NT2/D1 (cell line): ENCODE results near the gene ZNF22.
A peak's percentile ranks its signal among the peaks of the same experiment; 100 is the strongest.

Source experiments
- DNase-seq: peaks from one replicate; pipeline ENCODE4 v3.0.0-alpha.2; 2011; ENCODE audit warnings: low read depth, low spot score
- H3K27me3 ChIP-seq: 2 replicates; pipeline ENCODE4 v1.6.0; 2011; ENCODE audit warnings: mild to moderate bottlenecking; ENCODE audit not compliant: insufficient read length, insufficient read depth
- H3K36me3 ChIP-seq: 2 replicates; pipeline ENCODE4 v1.6.1; 2011; ENCODE audit warnings: mild to moderate bottlenecking, low read length, mixed read lengths; ENCODE audit not compliant: insufficient read depth, insufficient read length
- H3K4me1 ChIP-seq: 2 replicates; pipeline ENCODE4 v1.5.1; 2011; ENCODE audit not compliant: insufficient read depth, insufficient read length
- H3K4me3 ChIP-seq: 2 replicates; pipeline ENCODE4 v1.5.1; 2011; ENCODE audit warnings: low read depth; ENCODE audit not compliant: insufficient read length
- H3K9ac ChIP-seq: 2 replicates; pipeline ENCODE4 v1.6.0; 2011; ENCODE audit warnings: low read depth; ENCODE audit not compliant: insufficient read length
- H3K9me3 ChIP-seq: 2 replicates; pipeline ENCODE4 v1.5.1; 2011; ENCODE audit warnings: mild to moderate bottlenecking, low read length; ENCODE audit not compliant: insufficient read depth
- SUZ12 ChIP-seq: IDR thresholded peaks from 2 replicates; pipeline ENCODE4 v1.6.1; 2011; ENCODE audit not compliant: insufficient read length, insufficient read depth; ENCODE audit errors: extremely low read depth
- YY1 ChIP-seq: IDR thresholded peaks from 2 replicates; pipeline ENCODE4 v1.6.1; 2011; ENCODE audit not compliant: insufficient read length, insufficient read depth
- ZNF274 ChIP-seq: IDR thresholded peaks from 2 replicates; pipeline ENCODE4 v1.6.1; 2011; ENCODE audit warnings: mild to moderate bottlenecking, low read depth, low read length

The ZNF22 gene

DNA sequence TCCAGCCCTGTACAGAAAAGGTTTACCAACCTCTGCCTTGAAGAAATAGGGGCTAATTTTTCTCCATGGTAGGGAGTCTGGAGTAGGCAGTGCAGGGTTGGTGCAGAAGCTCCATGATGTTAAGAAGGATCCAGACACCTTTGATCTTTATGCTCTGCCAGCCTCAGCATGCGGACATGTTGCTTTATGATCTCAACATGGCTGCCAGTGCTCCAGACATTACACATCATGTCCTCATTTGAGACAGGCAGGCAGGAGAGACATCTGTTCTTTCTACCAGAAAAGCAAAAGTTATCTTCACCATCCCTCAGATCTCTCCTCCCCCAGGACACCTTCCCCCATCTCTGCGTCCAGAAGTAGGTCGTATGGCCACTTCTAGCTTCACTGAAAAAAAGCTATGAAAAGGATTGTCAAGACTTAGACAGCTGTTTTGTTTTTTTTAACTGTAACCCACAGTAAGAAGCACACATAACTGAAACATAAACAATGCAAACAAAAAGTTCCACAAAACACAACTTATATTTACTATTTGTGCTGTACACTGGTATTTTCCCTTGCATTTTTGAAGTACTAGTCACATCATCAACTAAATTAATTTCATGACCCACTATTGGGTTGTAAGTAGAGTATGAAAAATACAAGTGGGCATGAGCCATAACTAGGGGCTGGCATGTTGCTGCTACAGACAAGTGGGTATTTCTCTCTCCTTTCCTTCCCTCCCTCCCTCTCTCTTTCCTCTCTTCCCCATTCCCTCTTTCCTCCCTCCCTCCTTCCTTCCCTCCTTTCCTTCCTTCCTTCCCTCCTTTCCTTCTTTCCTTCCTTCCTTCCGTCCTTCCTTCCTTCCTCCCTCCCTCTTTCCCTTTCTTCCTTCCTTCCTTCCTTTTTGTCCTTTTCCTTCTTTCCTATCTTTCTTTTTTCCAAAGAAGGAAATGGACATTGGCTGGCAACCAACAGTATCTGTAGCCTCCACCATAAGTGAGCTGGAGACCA lies 43.7 kb upstream of the ZNF22 start:
- H3K9ac ChIP-seq, result no peak overlapping the region
- DNase-seq, result no peak
- H3K4me1 ChIP-seq, result peaks cover 5% of the 10 kb centered on the region
- peaks cover 9% of the 10 kb centered on the region for H3K27me3 ChIP-seq
- H3K36me3 ChIP-seq, result peaks cover 17% of the 10 kb centered on the region
- H3K9me3 ChIP-seq, result no peaks in the 10 kb centered on the region
- no peak overlapping the region for H3K4me3 ChIP-seq
- TF ChIP-seq SUZ12, result no peak
- no peak for TF ChIP-seq YY1

DNA sequence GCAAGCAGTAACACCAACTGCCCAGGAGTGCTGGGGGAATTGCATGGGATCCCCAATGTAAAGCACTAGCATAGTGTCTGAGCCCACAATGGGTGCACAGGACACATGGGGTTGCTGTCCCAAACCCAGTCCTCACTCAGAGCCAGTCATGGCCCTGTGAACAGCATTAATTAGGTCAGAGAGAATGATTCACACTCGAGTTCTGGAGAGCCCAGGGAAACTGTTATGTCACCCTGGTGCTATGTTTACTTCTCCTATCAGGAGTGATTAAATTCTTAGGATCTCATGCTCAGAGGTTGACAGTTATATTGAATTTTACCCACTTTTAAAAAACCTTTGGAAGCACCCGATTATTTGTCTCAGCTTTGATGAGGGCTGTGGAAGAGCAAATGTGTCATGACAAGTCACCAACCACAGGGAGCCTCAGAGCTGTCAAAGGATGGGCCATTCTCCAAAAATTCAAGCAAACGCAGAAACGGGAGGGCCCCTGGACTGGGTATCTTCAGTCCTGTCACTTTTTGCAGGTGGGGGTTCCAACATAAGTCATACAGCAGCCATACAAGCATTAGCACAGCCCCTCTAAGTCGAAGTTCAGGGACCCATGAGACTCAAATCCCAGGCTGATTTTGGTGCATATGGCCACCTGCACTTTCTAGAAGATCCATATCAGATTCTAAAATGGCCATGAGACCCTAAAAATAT lies 42.4 kb upstream of the ZNF22 start:
- Histone ChIP-seq H3K27me3 (peaks cover 9% of the 10 kb centered on the region), H3K4me3 (peak overlapping the region; percentile 59), H3K9ac (peak overlapping the region; percentile 10), H3K9me3 (no peaks in the 10 kb centered on the region), H3K36me3 (peaks cover 19% of the 10 kb centered on the region), H3K4me1 (peaks cover 3% of the 10 kb centered on the region)
- TF ChIP-seq YY1 (no peak), ZNF274 (no peak), SUZ12 (no peak)
- DNase-seq, result no peak

DNA sequence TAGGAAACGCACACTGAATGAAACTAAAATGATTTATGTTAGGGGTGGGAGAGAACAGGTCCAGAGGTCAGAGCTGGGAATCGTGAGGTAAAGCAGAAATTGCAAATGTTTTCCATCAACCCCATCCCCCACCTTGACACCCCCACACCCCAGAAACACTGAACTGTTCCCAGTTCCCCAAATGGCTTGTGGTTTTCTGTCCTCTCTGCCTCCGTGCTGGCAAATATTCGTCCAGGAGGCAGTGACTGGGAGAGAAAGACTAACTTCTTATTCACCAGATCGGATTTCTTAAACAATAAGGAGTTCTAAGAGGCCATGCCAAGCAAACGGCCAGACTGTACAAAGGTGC lies 41.9 kb upstream of the ZNF22 start:
- TF ChIP-seq SUZ12 (no peak), YY1 (no peak), ZNF274 (no peak)
- peaks cover 3% of the 10 kb centered on the region for H3K4me1 ChIP-seq

DNA sequence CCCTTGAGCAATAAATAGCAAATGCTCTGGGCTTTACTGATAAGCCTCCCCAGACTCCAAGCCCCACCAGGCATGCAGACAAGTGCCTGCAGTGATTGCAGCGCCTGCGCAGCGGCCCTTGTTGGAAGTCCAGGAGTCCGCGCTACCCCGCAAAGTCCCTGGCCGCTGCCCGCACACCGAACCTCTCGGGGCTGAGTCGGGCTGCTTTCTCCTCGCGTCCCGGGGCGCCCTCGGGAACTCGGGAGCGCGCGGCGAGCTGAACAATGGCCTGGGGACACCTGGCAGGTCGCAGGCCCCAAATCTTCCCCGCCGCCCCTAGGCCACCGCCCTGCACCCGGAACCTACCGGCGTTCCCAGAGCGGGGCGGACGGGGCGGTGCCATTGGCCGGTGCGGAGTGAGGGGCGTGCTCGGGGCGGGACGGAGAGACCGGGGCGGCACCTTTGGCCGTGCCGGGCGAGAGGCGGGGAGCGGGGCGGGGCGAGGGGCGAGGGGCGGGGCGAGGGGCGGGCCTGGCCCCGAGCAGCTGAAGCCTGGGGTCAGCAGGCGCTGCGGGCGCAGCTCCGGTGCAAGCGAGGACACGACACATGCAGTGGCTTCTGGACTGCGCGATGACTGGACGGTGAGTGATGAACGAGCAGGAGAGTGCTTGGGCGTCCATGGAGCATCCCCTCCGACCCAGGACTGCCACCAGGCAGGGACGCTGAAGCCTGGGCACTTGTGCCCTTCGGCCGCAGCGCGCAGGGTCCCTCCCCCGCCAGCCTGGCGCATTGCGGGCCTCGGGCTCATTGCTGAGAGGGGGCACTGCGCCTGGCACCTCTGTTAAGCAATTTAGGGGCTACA lies 41.3 kb upstream of the ZNF22 start, which contains the start of gene RASSF4:
Gene RASSF4, plus strand, starts transcription at position 556 of the 841 bp plus-strand sequence. CDS start 10,401 bp downstream, outside the sequence.
- H3K27me3 ChIP-seq, result peaks cover 9% of the 10 kb centered on the region
- peaks cover 3% of the 10 kb centered on the region for H3K4me1 ChIP-seq
- no peaks in the 10 kb centered on the region for H3K9me3 ChIP-seq
- H3K9ac ChIP-seq, result peak within 1 kb of the TSS; percentile 79
- peak within 1 kb of the TSS; percentile 64 for H3K4me3 ChIP-seq
- H3K36me3 ChIP-seq, result peaks cover 18% of the 10 kb centered on the region
- peak; percentile 68 for DNase-seq
- TF ChIP-seq YY1 (no peak), SUZ12 (no peak), ZNF274 (no peak)

More for the DNA sequence above, 41.9 kb upstream of the ZNF22 start:
- DNase-seq, result no peak
- Histone ChIP-seq H3K9ac (peak overlapping the region; percentile 76), H3K4me3 (peak overlapping the region; percentile 59), H3K36me3 (peaks cover 19% of the 10 kb centered on the region), H3K9me3 (no peaks in the 10 kb centered on the region), H3K27me3 (peaks cover 9% of the 10 kb centered on the region)

DNA sequence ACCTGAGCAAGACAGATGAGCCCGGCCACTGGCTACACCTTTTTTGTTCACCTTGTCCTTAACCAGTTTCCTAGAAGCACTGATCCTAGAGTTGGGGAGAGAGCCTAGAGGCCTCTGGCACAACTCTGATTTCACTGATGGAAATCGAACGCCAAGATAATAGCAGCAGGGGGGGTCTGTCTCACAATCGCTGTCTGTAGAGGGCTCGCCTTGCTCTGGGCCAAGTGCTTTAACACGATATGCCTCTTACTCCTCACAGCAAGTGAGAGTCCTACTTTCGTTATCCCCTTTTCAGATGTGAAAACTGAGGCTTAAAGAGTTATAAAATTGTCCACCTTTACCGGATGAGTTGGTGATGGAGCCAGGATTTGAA lies 40.6 kb upstream of the ZNF22 start:
- Histone ChIP-seq H3K4me3 (peak overlapping the region; percentile 64), H3K27me3 (peaks cover 9% of the 10 kb centered on the region), H3K9ac (peak overlapping the region; percentile 79), H3K4me1 (peaks cover 3% of the 10 kb centered on the region), H3K36me3 (peaks cover 16% of the 10 kb centered on the region), H3K9me3 (no peaks in the 10 kb centered on the region)
- TF ChIP-seq YY1 (no peak), ZNF274 (no peak), SUZ12 (no peak)
- no peak for DNase-seq

DNA sequence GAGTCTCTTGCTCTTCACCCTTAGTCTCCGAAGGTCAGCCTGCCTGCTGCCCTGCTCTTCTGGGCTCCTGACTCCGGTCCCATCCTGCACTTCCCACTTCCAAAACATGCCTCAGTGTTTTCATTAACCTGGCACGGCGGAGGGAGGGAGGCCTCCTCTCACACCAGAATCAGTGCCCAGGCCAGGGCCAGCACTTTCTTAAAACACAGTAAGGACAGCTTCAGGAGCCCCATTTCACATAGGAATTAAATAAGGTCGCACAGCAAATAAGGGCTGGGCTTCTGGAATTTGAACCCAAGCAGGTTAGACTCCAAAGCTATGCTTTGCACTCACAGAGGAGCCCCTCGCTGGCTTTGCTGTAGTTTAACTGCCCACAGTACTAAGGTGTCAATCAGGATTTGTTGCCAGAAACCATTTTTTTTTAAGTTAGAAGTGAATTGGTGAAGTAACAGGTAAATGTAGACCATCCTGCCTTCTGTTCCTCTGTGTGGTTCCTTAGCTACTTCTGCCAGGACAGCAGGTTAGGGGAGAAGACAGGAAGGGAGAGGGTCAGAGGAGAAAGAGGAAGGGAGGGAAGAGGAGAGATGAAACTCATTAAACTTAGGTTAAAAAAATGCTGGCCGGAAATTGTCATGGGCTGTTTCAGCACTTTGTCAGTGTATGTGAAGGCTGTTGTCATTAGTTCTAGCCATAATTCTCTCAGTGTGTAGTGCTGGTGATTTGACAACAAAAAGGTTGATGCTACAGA lies 40.1 kb upstream of the ZNF22 start:
- H3K9me3 ChIP-seq, result no peaks in the 10 kb centered on the region
- peaks cover 9% of the 10 kb centered on the region for H3K27me3 ChIP-seq
- H3K9ac ChIP-seq, result peak overlapping the region; percentile 34
- peaks cover 15% of the 10 kb centered on the region for H3K36me3 ChIP-seq
- TF ChIP-seq YY1, result no peak
- no peak for TF ChIP-seq SUZ12
- TF ChIP-seq ZNF274, result no peak
- no peak for DNase-seq
- H3K4me3 ChIP-seq, result peak overlapping the region; percentile 64
- H3K4me1 ChIP-seq, result peaks cover 6% of the 10 kb centered on the region
